GM19351 (cell line): ENCODE data around the gene TAS2R38.
A peak's percentile ranks its signal among the peaks of the same experiment; 100 is the strongest.

Source experiments
- ATAC-seq: cut with Tn5 transposase; IDR thresholded peaks from one replicate; pipeline ENCODE4 v1.9.1; 2021; ENCODE audit warnings: mild to moderate bottlenecking, moderate library complexity; ENCODE audit not compliant: unreplicated experiment

Gene TAS2R38

DNA sequence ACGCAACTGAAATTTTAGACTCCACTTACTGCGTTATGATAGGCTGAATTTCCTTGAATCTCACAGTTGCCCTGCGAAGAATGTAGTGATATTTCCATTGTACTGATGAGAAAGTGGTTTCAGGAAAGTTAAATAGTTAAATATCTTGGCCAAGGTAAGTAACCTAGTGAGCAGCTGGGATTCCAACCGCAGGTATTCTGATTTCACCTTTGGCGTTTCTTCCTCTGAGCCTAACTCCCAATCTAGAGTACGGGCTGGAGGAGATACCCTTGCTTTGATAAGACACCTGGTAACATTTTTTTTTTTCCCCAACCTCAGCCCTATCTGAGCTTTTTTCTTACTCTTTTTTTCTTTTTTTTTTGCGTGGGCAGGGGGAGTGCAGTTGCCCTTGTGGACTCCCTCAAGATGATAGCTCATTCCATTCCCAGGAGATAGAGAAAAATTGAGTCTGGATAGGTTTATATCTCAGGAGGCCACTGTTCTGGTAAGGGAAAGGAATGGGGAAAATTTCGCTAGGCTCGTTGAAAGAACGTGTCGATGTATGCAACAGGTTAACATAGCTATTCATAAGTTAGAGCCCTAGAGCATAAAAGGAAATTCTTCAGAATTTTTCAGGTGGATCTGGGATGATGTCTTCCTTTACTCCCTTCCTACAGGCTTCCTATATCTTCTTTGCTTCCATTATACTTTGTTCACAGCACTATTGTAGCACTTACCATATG, 3.1 kb upstream of the TAS2R38 start:
- ATAC-seq = no peak

DNA sequence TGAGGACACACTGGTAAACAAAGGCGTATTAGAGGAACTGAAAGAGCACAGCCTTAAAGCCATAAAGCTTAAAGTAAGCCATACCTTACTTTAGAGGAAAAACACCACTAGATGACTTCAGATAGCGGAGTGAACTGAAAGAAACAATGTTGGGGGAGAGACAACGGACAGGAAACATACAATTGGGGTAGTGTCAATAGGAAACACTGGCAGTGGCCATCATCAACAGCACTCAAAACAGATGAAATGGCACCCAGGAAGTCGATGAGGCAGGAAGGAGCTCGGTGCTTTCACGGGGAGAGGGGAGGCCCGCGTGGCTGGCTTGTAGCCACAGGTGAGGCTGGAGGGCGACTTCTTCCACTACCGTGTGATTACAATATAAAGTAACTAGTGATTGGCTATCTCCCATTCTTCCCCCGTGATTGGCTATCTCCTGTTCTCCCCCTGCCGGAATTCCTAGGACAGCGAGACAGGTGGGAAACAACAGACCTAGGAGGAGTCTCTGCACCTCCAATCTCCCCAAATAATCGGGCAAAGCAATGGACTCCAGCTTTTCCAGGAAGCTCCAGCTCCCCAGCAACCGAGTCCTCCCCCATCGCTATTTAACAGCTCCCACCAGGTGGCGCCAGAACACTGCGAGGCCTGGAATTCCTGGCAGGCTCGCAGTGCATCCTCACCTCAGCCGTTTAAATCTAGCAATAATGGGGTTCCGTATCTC, 2.4 kb upstream of the TAS2R38 start:
- ATAC-seq = peak; percentile 81

- no peak for ATAC-seq
Measured at GRCh38 chr7:141974831-141975230, 1.3 kb upstream of the TAS2R38 start.

- peak; percentile 99 for ATAC-seq
Measured at GRCh38 chr7:141960687-141961422, 12.7 kb downstream of the TAS2R38 start.

DNA sequence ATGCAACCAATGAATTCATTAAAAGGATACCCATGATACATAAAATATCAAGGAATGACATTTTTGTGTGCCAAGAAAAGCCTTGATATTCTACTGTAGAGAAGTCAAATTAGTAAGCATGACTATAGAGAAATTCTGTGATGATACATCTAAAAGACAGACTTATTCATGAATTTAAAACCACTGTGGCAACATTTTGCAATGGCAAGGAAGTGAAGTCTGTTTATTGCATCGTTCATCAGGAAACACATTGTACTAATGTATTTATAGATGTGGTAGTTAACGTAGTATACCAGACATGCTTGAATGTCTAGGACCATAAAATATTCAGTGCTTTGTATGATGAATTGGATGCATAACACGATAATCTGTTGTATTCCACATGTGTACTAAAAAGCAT, 17.5 kb downstream of the TAS2R38 start:
- no peak for ATAC-seq

GRCh38 chr7:141954334-141954733, 19.2 kb downstream of the TAS2R38 start:
- ATAC-seq = no peak

- no peak for ATAC-seq
Measured at GRCh38 chr7:141952461-141952860, 21.1 kb downstream of the TAS2R38 start.

DNA sequence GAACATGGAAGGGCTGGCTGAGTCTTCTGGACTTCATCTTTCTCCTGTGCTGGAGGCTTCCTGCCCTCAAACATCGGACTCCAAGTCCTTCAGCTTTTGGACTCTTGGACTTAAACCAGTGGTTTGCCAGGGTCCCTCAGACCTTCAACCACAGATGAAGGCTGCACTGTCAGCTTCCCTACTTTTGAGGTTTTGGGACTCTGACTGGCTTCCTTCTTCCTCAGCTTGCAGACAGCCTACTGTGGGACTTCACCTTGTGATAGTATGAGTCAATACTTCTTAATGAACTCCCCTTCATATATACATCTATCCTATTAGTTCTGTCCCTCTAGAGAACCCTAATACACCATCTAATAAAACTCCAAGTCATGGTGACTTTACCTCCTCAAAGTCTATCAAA, 22.8 kb downstream of the TAS2R38 start:
- ATAC-seq = no peak

DNA sequence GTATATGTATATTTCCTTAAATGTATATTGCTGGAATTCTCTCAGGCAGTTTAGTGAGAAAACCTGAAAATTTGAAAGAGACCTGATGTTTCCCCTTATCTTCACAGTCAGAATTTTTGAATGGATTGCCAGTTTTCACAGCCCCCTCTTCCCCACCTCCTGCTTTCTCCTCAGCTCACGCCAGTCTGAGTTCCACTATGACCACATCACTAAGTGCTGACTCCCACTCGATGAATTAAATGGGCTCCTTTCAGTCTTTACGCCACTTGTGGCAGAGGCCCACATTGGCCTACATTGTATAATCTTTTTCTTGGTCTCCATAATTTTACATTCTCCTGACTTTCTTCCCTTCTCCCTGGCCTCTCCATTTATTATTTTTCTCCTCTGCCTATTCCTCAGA, 23.7 kb downstream of the TAS2R38 start:
- ATAC-seq = no peak

DNA sequence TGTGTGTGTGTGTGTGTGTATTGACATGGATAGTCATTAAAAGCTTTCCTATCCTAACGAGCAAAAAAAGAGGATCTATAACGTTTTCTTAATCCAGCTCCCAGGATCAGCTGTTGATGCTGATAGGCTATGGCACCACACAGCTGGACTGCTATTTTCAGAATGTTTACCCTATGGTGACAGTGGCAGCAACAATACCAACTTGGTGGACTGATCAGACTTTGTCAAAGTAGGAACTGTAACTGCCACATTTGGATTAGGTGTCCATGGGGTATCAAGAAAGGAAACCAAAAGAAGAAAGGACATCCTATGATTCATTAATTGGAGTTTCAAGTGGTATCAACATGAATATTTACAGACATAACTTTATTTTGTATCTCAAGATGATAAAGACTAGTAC, 24.1 kb downstream of the TAS2R38 start:
- no peak for ATAC-seq

- ATAC-seq = no peak
Measured at GRCh38 chr7:141949021-141949420, 24.6 kb downstream of the TAS2R38 start.

GRCh38 chr7:141946796-141947195, 26.8 kb downstream of the TAS2R38 start, which contains the start of gene CLEC5A:
Gene CLEC5A, minus strand, starts transcription at chr7:141946974. Its CDS starts 682 bp downstream, at chr7:141946292.
- no peak for ATAC-seq

GRCh38 chr7:141945356-141945755, 28.2 kb downstream of the TAS2R38 start:
- ATAC-seq = no peak

GRCh38 chr7:141944811-141945210, 28.8 kb downstream of the TAS2R38 start:
- ATAC-seq = no peak

GRCh38 chr7:141943846-141944245, 29.7 kb downstream of the TAS2R38 start:
- no peak for ATAC-seq

GRCh38 chr7:141941075-141941474, 32.5 kb downstream of the TAS2R38 start:
- ATAC-seq = no peak

GRCh38 chr7:141930211-141930610, 43.4 kb downstream of the TAS2R38 start:
- no peak for ATAC-seq

GRCh38 chr7:141928845-141929195, 44.8 kb downstream of the TAS2R38 start:
- no peak for ATAC-seq

- ATAC-seq = no peak
Measured at GRCh38 chr7:141928146-141928844, 45.3 kb downstream of the TAS2R38 start.
